ENCODE measurements around the gene ITGBL1.

GRCh38 chr13:101433895-101434294, 18.6 kb upstream of the ITGBL1 start:
- TF ChIP-seq ATF2 (tag by site-specific recombination; IDR thresholded peaks at IDR 0.05; ENCODE audit: low read depth) (no peak), ZNF37A (tag by site-specific recombination; IDR thresholded peaks at IDR 0.05) (no peak), CTCF (tag by site-specific recombination; IDR thresholded peaks at IDR 0.05) (no peak), ZNF121 (tag by site-specific recombination; IDR thresholded peaks at IDR 0.05) (no peak), ZNF398 (tag by site-specific recombination; IDR thresholded peaks at IDR 0.05) (no peak), ZNF26 (tag by site-specific recombination; IDR thresholded peaks at IDR 0.05) (no peak), ZNF580 (tag by site-specific recombination; IDR thresholded peaks at IDR 0.05) (no peak), ZNF311 (tag by site-specific recombination; IDR thresholded peaks at IDR 0.05; ENCODE audit: borderline replicate concordance) (no peak), ZNF658 (tag by site-specific recombination; IDR thresholded peaks at IDR 0.05) (no peak)

Measured in HEK293 (cell line).